Ascending aorta (tissue), 2 donors: ENCODE results near the gene LY6G5C. TPM values are rescaled to one million over a fixed set of nuclear protein-coding genes. Genes with fewer than 3 reads are reported as not detected.

ENCODE experiments used
- DNase-seq, 2 donors: peaks; one replicate each; pipeline ENCODE4 v3.0.0-alpha.2; 2019; ENCODE audit warnings: low spot score in 2 of 2
- H3K27ac ChIP-seq, 2 donors: fragments of 200-600 bp; sonication (generic); one replicate each; pipeline ENCODE4 v1.5.1; 2016 to 2017; ENCODE audit warnings: mild to moderate bottlenecking in 1 of 2
- H3K27me3 ChIP-seq: fragments of 200-600 bp; sonication (generic); one replicate; pipeline ENCODE4 v1.5.1; 2017
- H3K36me3 ChIP-seq, 2 donors: fragments of 200-600 bp; sonication (generic); one replicate each; pipeline ENCODE4 v1.5.1; 2016
- H3K4me1 ChIP-seq, 2 donors: fragments of 200-600 bp; sonication (generic); one replicate each; pipeline ENCODE4 v1.5.1; 2016 to 2017; ENCODE audit warnings: mild to moderate bottlenecking in 1 of 2
- H3K4me3 ChIP-seq, 2 donors: fragments of 200-600 bp; sonication (generic); one replicate each; pipeline ENCODE4 v1.5.1; 2016 to 2017; ENCODE audit warnings: mild to moderate bottlenecking in 1 of 2
- H3K9me3 ChIP-seq, 2 donors: fragments of 200-600 bp; sonication (generic); one replicate each; pipeline ENCODE4 v1.5.1; 2016
- CTCF ChIP-seq, 3 experiments: fragments of 200-600 bp in 2 of 3; fragments of 450-650 bp in 1 of 3; sonication (generic) in 2 of 3; IDR thresholded peaks; one replicate each; pipeline ENCODE4 v1.5.1; 2016 to 2019; ENCODE audit warnings: antibody characterized with exemption in 3 of 3, mild to moderate bottlenecking in 1 of 3, moderate library complexity in 1 of 3
- intact Hi-C: fragments of 100-400 bp; cut with DNase I; formaldehyde crosslinking; loops from one replicate; pipeline ENCODE4 v1.15.1; 2023
- total RNA-seq: library from RNA; depleted of rRNA; stranded (reverse); fragments of >200 nt; gene quantifications from one replicate; pipeline ENCODE4 v1.1.0, GENCODE V29; 2016

The LY6G5C gene
- total RNA-seq, 1 donor from 2014 or later, result 0.96 TPM

DNA sequence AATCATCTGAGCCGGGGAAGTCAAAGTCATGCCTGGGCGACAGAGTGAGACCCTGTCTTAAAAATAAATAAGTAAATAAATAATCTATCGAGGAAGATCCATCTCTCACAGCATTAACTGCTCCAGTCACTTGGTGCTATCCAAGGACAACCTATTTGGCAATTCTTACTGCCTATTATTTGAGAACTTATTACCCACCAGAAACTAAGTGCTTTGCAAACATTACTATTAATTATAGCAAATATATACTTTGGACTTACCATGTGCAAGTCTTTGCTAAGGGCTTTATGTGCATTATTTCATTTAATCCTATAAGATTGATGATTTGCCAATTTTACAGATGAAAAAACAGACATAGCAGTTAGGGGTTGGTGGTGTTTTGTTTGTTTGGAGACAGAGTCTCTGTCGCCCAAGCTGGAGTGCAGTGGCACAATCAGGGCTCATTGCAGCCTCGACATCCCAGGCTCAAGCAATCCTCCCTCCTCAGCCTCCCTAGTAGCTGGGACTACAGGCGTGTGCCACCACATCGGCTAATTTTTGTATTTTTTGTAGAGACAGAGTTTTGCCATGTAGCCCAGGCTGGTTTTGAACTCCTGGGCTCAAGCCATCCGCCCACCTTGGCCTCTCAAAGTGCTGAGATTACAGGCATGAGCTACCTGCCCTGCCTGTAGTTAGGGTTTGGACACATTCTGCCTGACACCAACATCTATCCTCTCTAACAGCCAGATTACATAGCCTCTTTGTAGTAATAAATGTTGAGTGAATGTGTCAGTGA lies 26.1 kb downstream of the LY6G5C start:
- no peak overlapping the region for H3K27ac ChIP-seq

GRCh38 chr6:31652925-31653724 lies 27.7 kb downstream of the LY6G5C start:
- Histone ChIP-seq H3K27ac (peak overlapping the region; percentile 93 to 98), H3K36me3 (peaks cover 16 to 34% of the 10 kb centered on the region in 2 donors), H3K27me3 (no peaks in the 10 kb centered on the region), H3K4me3 (peak overlapping the region; percentile 70 to 86), H3K9me3 (no peaks in the 10 kb centered on the region), H3K4me1 (peaks cover 4 to 19% of the 10 kb centered on the region in 2 donors)
- TF ChIP-seq CTCF (IDR thresholded peaks at IDR 0.05), result peak in 1 of 3 experiments; percentile 26
- DNase-seq, result peak; percentile 56 to 96
- intact Hi-C loops, result loop anchor here (1.0 to 2.0 kb wide), 3 partner anchors 12 to 106 kb away; partner anchors contain the start of genes ATP6V1G2, NFKBIL1 and PRRC2A

More for the DNA sequence above, 26.1 kb downstream of the LY6G5C start:
- Histone ChIP-seq H3K9me3 (no peaks in the 10 kb centered on the region), H3K4me3 (no peak overlapping the region), H3K4me1 (peaks cover 11 to 35% of the 10 kb centered on the region in 2 donors), H3K36me3 (peaks cover 0 to 19% of the 10 kb centered on the region in 2 donors), H3K27me3 (no peaks in the 10 kb centered on the region)
- intact Hi-C loops, result no loop called here
- no peak for TF ChIP-seq CTCF (IDR thresholded peaks at IDR 0.05)
- no peak for DNase-seq

- H3K4me1 ChIP-seq, result peaks cover 4 to 13% of the 10 kb centered on the region in 2 donors
- H3K4me3 ChIP-seq, result peak overlapping the region; percentile 70 to 86
- no peak for TF ChIP-seq CTCF (IDR thresholded peaks at IDR 0.05)
- no peak for DNase-seq
- intact Hi-C loops, result loop anchor here (1.0 to 2.0 kb wide), 3 partner anchors 14 to 105 kb away; partner anchors contain the start of genes ATP6V1G2, NFKBIL1 and PRRC2A
- no peaks in the 10 kb centered on the region for H3K27me3 ChIP-seq
- peak overlapping the region; percentile 93 to 98 for H3K27ac ChIP-seq
- H3K9me3 ChIP-seq, result no peaks in the 10 kb centered on the region
- H3K36me3 ChIP-seq, result peaks cover 29 to 34% of the 10 kb centered on the region in 2 donors
These were observed 29.2 kb downstream of the LY6G5C start for GRCh38 chr6:31651602-31652191.

- no peaks in the 10 kb centered on the region for H3K9me3 ChIP-seq
- no peak for DNase-seq
- H3K4me3 ChIP-seq, result no peak overlapping the region
- no peak overlapping the region for H3K27ac ChIP-seq
- intact Hi-C loops, result no loop called here
- H3K36me3 ChIP-seq, result peaks cover 90 to 91% of the 10 kb centered on the region in 2 donors
- peaks cover 0 to 2% of the 10 kb centered on the region in 2 donors for H3K4me1 ChIP-seq
- TF ChIP-seq CTCF (IDR thresholded peaks at IDR 0.05), result no peak
- no peaks in the 10 kb centered on the region for H3K27me3 ChIP-seq
These were observed 35.5 kb downstream of the LY6G5C start for GRCh38 chr6:31645325-31645724.

GRCh38 chr6:31643818-31644454 lies 36.9 kb downstream of the LY6G5C start:
- no peak for TF ChIP-seq CTCF (IDR thresholded peaks at IDR 0.05)
- no peaks in the 10 kb centered on the region for H3K27me3 ChIP-seq
- no peak overlapping the region for H3K4me3 ChIP-seq
- peaks cover 95 to 96% of the 10 kb centered on the region in 2 donors for H3K36me3 ChIP-seq
- intact Hi-C loops, result no loop called here
- H3K9me3 ChIP-seq, result no peaks in the 10 kb centered on the region
- no peaks in the 10 kb centered on the region for H3K4me1 ChIP-seq
- no peak for DNase-seq
- no peak overlapping the region for H3K27ac ChIP-seq
